WERI-Rb-1 (cell line): Measurements from ENCODE around the gene RGL3.
A peak's percentile ranks its signal among the peaks of the same experiment; 100 is the strongest.
"Not testable (repeated sequence)": the region's sequence is repeated elsewhere in the genome, so short reads cannot be mapped to it uniquely, and the experiment has no call there.

Experiments used
- DNase-seq: peaks from one replicate; pipeline ENCODE4 v3.0.0-alpha.2; 2020
- H3K27ac ChIP-seq: fragments of 250-450 bp; sonication (Bioruptor Pico); 2 replicates; pipeline ENCODE4 v1.5.1; 2020; ENCODE audit warnings: mild to moderate bottlenecking, moderate library complexity
- H3K27me3 ChIP-seq: fragments of 250-450 bp; sonication (Bioruptor Pico); 2 replicates; pipeline ENCODE4 v1.5.1; 2021; ENCODE audit warnings: mild to moderate bottlenecking, low read depth, moderate library complexity; ENCODE audit not compliant: insufficient read depth, severe bottlenecking
- H3K36me3 ChIP-seq: fragments of 250-450 bp; sonication (Bioruptor Pico); 2 replicates; pipeline ENCODE4 v1.5.1; 2020; ENCODE audit warnings: mild to moderate bottlenecking, moderate library complexity
- H3K4me3 ChIP-seq: 2 replicates; pipeline ENCODE4 v1.5.1; 2011; ENCODE audit warnings: low read depth, mild to moderate bottlenecking, control low read depth, low read length
- H3K9me3 ChIP-seq: fragments of 250-450 bp; sonication (Bioruptor Pico); 2 replicates; pipeline ENCODE4 v1.5.1; 2021; ENCODE audit warnings: mild to moderate bottlenecking, moderate library complexity; ENCODE audit not compliant: severe bottlenecking
- CTCF ChIP-seq: IDR thresholded peaks from 2 replicates; pipeline ENCODE4 v1.5.1; 2011; ENCODE audit warnings: low read depth, mild to moderate bottlenecking, control low read depth, inconsistent platforms, low read length

RGL3 gene

GRCh38 chr19:11356676-11357550 is 62.2 kb downstream of the RGL3 start:
- no peaks in the 10 kb centered on the region for H3K9me3 ChIP-seq
- no peak overlapping the region for H3K27ac ChIP-seq
- no peak for DNase-seq
- peaks cover 25% of the 10 kb centered on the region for H3K36me3 ChIP-seq
- no peak overlapping the region for H3K4me3 ChIP-seq
- no peak for TF ChIP-seq CTCF
- no peaks in the 10 kb centered on the region for H3K27me3 ChIP-seq

- DNase-seq, result no peak
- Histone ChIP-seq H3K4me3 (peak overlapping the region; percentile 53), H3K27ac (no peak overlapping the region; the same call in 1 of the 2 replicates), H3K36me3 (peaks cover 16% of the 10 kb centered on the region), H3K27me3 (no peaks in the 10 kb centered on the region), H3K9me3 (no peaks in the 10 kb centered on the region)
- TF ChIP-seq CTCF, result no peak
Measured at GRCh38 chr19:11356074-11356397, 63.1 kb downstream of the RGL3 start.

GRCh38 chr19:11355160-11356073 is 63.7 kb downstream of the RGL3 start, which contains the start of gene PLPPR2:
Gene PLPPR2 (plus strand): TSS chr19:11355432. CDS start chr19:11357674, 2,242 bp downstream.
- Histone ChIP-seq H3K4me3 (peak within 1 kb of the TSS; percentile 53), H3K9me3 (no peaks in the 10 kb centered on the region), H3K27me3 (no peaks in the 10 kb centered on the region), H3K36me3 (peaks cover 10% of the 10 kb centered on the region; the same call in 1 of the 2 replicates), H3K27ac (peak within 1 kb of the TSS; percentile 62)
- peak; percentile 97 for DNase-seq
- TF ChIP-seq CTCF, result no peak

GRCh38 chr19:11354102-11354501 is 65.0 kb downstream of the RGL3 start:
- H3K27me3 ChIP-seq, H3K36me3 ChIP-seq, H3K27ac ChIP-seq, H3K9me3 ChIP-seq, DNase-seq, H3K4me3 ChIP-seq: not testable (repeated sequence)

GRCh38 chr19:11349171-11349570 is 69.9 kb downstream of the RGL3 start:
- peaks cover 13% of the 10 kb centered on the region for H3K9me3 ChIP-seq
- no peak for TF ChIP-seq CTCF
- H3K4me3 ChIP-seq, result no peak overlapping the region
- no peaks in the 10 kb centered on the region for H3K36me3 ChIP-seq
- no peak overlapping the region for H3K27ac ChIP-seq
- no peak for DNase-seq
- H3K27me3 ChIP-seq, result no peaks in the 10 kb centered on the region

- Histone ChIP-seq H3K9me3 (peaks cover 13% of the 10 kb centered on the region), H3K4me3 (no peak overlapping the region), H3K27me3 (no peaks in the 10 kb centered on the region), H3K27ac (peak overlapping the region; percentile 77), H3K36me3 (no peaks in the 10 kb centered on the region; the same call in 1 of the 2 replicates)
- DNase-seq, result peak; percentile 58
- TF ChIP-seq CTCF, result no peak
Measured at GRCh38 chr19:11347546-11348039, 71.5 kb downstream of the RGL3 start.
